Measurements from ENCODE around the gene RAD51C. TPM values are rescaled to one million over a fixed set of nuclear protein-coding genes. Genes with fewer than 3 reads are reported as not detected.

Gene RAD51C
- total and polyA plus RNA-seq, 9 of the 15 experiments (the other 6 are each of a cell fraction or from before 2014, with no cell fraction given), result 93.9 to 341 (median 135) TPM

- TF ChIP-seq PBX2 (CRISPR knock-in tag; IDR thresholded peaks at IDR 0.05; ENCODE audit: low read depth) (no peak), PBX2 (tag; conservative IDR thresholded peaks at IDR 0.05; ENCODE audit: low read depth) (no peak), ZNF830 (CRISPR knock-in tag; IDR thresholded peaks at IDR 0.05) (peak; percentile 99), RHOXF2B (CRISPR knock-in tag; conservative IDR thresholded peaks at IDR 0.05) (peak; percentile 99), L3MBTL2 (IDR thresholded peaks at IDR 0.05) (peak; percentile 50; the same call in 1 of the 2 replicates), PCBP1 (IDR thresholded peaks at IDR 0.05; ENCODE audit: low read depth, low read length, poor library complexity, severe bottlenecking) (no peak), ZNF717 (CRISPR knock-in tag; IDR thresholded peaks at IDR 0.05) (peak; percentile 99), DDX20 (tag; IDR thresholded peaks at IDR 0.05; ENCODE audit: low read depth) (no peak), POLR2B (IDR thresholded peaks at IDR 0.05; ENCODE audit: low read depth, partially characterized antibody) (peak; percentile 100), ARID2 (IDR thresholded peaks at IDR 0.05) (peak; percentile 48; the same call in 1 of the 2 replicates), HNRNPL (IDR thresholded peaks at IDR 0.05; ENCODE audit: low read depth, low read length) (peak; percentile 73; the same call in 1 of the 2 replicates), SMARCB1 (IDR thresholded peaks at IDR 0.05; ENCODE audit: insufficient read length, low read depth) (no peak), CBX1 (IDR thresholded peaks at IDR 0.05; ENCODE audit: low read depth) (peak; percentile 100), CBX5 (IDR thresholded peaks at IDR 0.05; ENCODE audit: borderline replicate concordance, low read depth) (no peak; the same call in 1 of the 2 replicates), CREB5 (CRISPR knock-in tag; IDR thresholded peaks at IDR 0.05) (peak; percentile 97), PREB (CRISPR knock-in tag; IDR thresholded peaks at IDR 0.05) (peak; percentile 76; the same call in 1 of the 2 replicates), HNRNPUL1 (IDR thresholded peaks at IDR 0.05; ENCODE audit: low read length) (peak; percentile 100), HMBOX1 (IDR thresholded peaks at IDR 0.05) (peak; percentile 92), TRIM28 (IDR thresholded peaks at IDR 0.05) (no peak), MAFK (IDR thresholded peaks at IDR 0.05; ENCODE audit: low read length) (peak; percentile 66), CSDE1 (IDR thresholded peaks at IDR 0.05) (peak in 1 of 2 experiments; percentile 98; a peak in 2 of 4 replicates), POLR2A (conservative IDR thresholded peaks at IDR 0.05) (peak; percentile 100), MAFF (IDR thresholded peaks at IDR 0.05; ENCODE audit: low read length) (peak; percentile 77), ZNF253 (CRISPR knock-in tag; conservative IDR thresholded peaks at IDR 0.05) (peak; percentile 99)
Observed at GRCh38 chr17:58658804-58659713, 33.3 kb upstream of the RAD51C start (continued).

Measured in K562 (cell line).